GM12892 (cell line): ENCODE results near the gene MBL2.

Experiments used
- POLR2A ChIP-seq: IDR thresholded peaks from 2 replicates; pipeline ENCODE4 v1.6.1; 2011; ENCODE audit warnings: low read depth, low read length, control low read depth
- POLR2AphosphoS5 ChIP-seq: IDR thresholded peaks from 2 replicates; pipeline ENCODE4 v1.6.1; 2011; ENCODE audit warnings: low read depth, low read length, control low read depth
- TAF1 ChIP-seq: IDR thresholded peaks from 2 replicates; pipeline ENCODE4 v1.6.1; 2011; ENCODE audit warnings: low read depth, mild to moderate bottlenecking, control low read depth, low read length, borderline replicate concordance

DNA sequence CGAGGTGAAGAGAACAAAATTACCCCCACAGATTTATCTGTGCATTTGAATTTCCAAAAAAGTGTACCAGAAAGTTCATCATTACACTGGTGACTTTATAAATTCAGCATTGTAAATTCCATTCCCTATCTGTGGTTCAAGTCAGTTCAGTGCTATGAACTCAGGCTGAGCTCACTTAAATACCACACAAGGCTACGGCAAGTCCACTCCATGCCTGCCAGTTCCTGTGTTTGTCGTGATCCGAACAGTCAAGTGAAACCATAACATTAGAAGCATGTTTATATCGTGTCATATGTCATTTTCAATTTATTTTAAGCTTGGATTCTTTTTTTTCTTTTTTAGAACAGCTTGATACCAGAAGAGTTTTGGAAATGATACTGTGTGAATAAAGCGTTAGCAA is 14.8 kb downstream of the MBL2 start:
- no peak for TF ChIP-seq POLR2A
- no peak for TF ChIP-seq POLR2AphosphoS5
- no peak for TF ChIP-seq TAF1
